Measurements from ENCODE around the gene ONECUT1.

- TF ChIP-seq POLR2A (IDR thresholded peaks at IDR 0.05; ENCODE audit: low read depth), result no peak
- no peak for TF ChIP-seq POLR2AphosphoS5 (IDR thresholded peaks at IDR 0.05)
- TF ChIP-seq CTCF (IDR thresholded peaks at IDR 0.05), result no peak
These were observed 29.6 kb downstream of the ONECUT1 start for GRCh38 chr15:52760562-52760961.

Data from esophagus muscularis mucosa (tissue), 3 donors.